GM23248 (cell line): ENCODE data around the gene RPS6KC1. TPM values are rescaled to one million over a fixed set of nuclear protein-coding genes. Genes with fewer than 3 reads are reported as not detected.

ENCODE experiments used
- DNase-seq: peaks from one replicate; pipeline ENCODE4 v3.0.0-alpha.2; 2015
- H2AFZ ChIP-seq: fragments of 200-600 bp; sonication (generic); 2 replicates; pipeline ENCODE4 v1.6.1; 2016; ENCODE audit warnings: antibody characterized with exemption
- H3F3A ChIP-seq: fragments of 200-600 bp; sonication (generic); 2 replicates; pipeline ENCODE4 v1.6.1; 2016; ENCODE audit warnings: mild to moderate bottlenecking, antibody characterized with exemption, mixed run types; ENCODE audit not compliant: insufficient read depth
- H3K27ac ChIP-seq: fragments of 200-600 bp; sonication (generic); 2 replicates; pipeline ENCODE4 v1.5.1; 2016; ENCODE audit warnings: mild to moderate bottlenecking
- H3K27me3 ChIP-seq: fragments of 200-600 bp; sonication (generic); replicated peaks from 2 replicates; pipeline ENCODE4 v1.6.1; 2016; ENCODE audit warnings: mild to moderate bottlenecking; ENCODE audit not compliant: insufficient read depth
- H3K36me3 ChIP-seq: fragments of 200-600 bp; sonication (generic); 2 replicates; pipeline ENCODE4 v1.6.1; 2016; ENCODE audit warnings: low read depth, mild to moderate bottlenecking
- H3K4me1 ChIP-seq: fragments of 200-600 bp; sonication (generic); 2 replicates; pipeline ENCODE4 v1.6.1; 2016; ENCODE audit warnings: mild to moderate bottlenecking; ENCODE audit not compliant: insufficient read depth
- H3K4me2 ChIP-seq: fragments of 200-600 bp; sonication (generic); one replicate; pipeline ENCODE4 v1.6.1; 2016; ENCODE audit warnings: mild to moderate bottlenecking; ENCODE audit not compliant: unreplicated experiment
- H3K4me3 ChIP-seq: fragments of 200-600 bp; sonication (generic); 2 replicates; pipeline ENCODE4 v1.5.1; 2016; ENCODE audit warnings: mild to moderate bottlenecking
- H3K79me2 ChIP-seq: fragments of 200-600 bp; sonication (generic); 2 replicates; pipeline ENCODE4 v1.6.1; 2016; ENCODE audit warnings: mild to moderate bottlenecking; ENCODE audit not compliant: insufficient read depth
- H3K9ac ChIP-seq: fragments of 200-600 bp; sonication (generic); 2 replicates; pipeline ENCODE4 v1.6.1; 2016; ENCODE audit warnings: mild to moderate bottlenecking
- H3K9me2 ChIP-seq: fragments of 200-600 bp; sonication (generic); 2 replicates; pipeline ENCODE4 v1.6.1; 2016; ENCODE audit warnings: mixed run types, mild to moderate bottlenecking, moderate library complexity; ENCODE audit not compliant: insufficient read depth
- H3K9me3 ChIP-seq: fragments of 200-600 bp; sonication (generic); one replicate; pipeline ENCODE4 v1.6.1; 2017; ENCODE audit warnings: low read depth
- H4K20me1 ChIP-seq: fragments of 200-600 bp; sonication (generic); 2 replicates; pipeline ENCODE4 v1.6.0; 2016; ENCODE audit not compliant: insufficient read depth
- EZH2 ChIP-seq: fragments of 200-600 bp; sonication (generic); IDR thresholded peaks from 2 replicates; pipeline ENCODE4 v1.6.1; 2018; ENCODE audit warnings: antibody characterized with exemption, mild to moderate bottlenecking; ENCODE audit not compliant: insufficient read depth, poor library complexity, severe bottlenecking
- EZH2phosphoT487 ChIP-seq: fragments of 200-600 bp; sonication (generic); IDR thresholded peaks from 2 replicates; pipeline ENCODE4 v1.6.1; 2018; ENCODE audit warnings: antibody characterized with exemption, moderate library complexity, mild to moderate bottlenecking, low read depth; ENCODE audit not compliant: insufficient read depth
- WGBS, 2 experiments: methylation state at CpG; one replicate each; pipeline ENCODE4 v1.1.6; 2015 to 2017; ENCODE audit warnings: low lambda C conversion rate in 2 of 2, low coverage in 1 of 2; ENCODE audit errors: missing lambda C conversion rate in 2 of 2; 5-methylcytosine and 5-hydroxymethylcytosine counted together
- in situ Hi-C: fragments of 300-500 bp; cut with MboI; formaldehyde crosslinking; loops from 2 replicates; pipeline ENCODE4 v1.15.0; 2020
- polyA plus RNA-seq: library from polyadenylated mRNA; unstranded; fragments of >200 nt; fragmentation: Nextera tagmentation; extraction: Ambion mirVana; gene quantifications from 2 replicates; pipeline ENCODE4 v1.2.1, GENCODE V29; 2016
- total RNA-seq: library from RNA; depleted of rRNA; stranded (reverse); fragments of >200 nt; shearing (Covaris generic); gene quantifications from 2 replicates; pipeline ENCODE4 v1.2.3, GENCODE V29; 2014; rRNA removed

RPS6KC1 gene
- total RNA-seq (16.4 and 27.2 TPM in 2 replicates), polyA plus RNA-seq (16.8 and 18.9 TPM in 2 replicates)

GRCh38 chr1:213051127-213051880 lies at the start of gene RPS6KC1:
TSS of gene RPS6KC1 (plus strand) at chr1:213051241. CDS start at chr1:213051405, 164 bp downstream.
- in situ Hi-C loops: no loop called here

GRCh38 chr1:213003256-213003655 lies 47.8 kb upstream of the RPS6KC1 start:
- no peak overlapping the region for H2AFZ ChIP-seq
- no peak overlapping the region for H3K4me3 ChIP-seq
- no peaks in the 10 kb centered on the region for H3K9me3 ChIP-seq
- H3K27ac ChIP-seq: no peak overlapping the region
- peaks cover 53% of the 10 kb centered on the region for H3K36me3 ChIP-seq
- H3K9me2 ChIP-seq: no peaks in the 10 kb centered on the region
- 80 to 87% methylated on average over 3 of the region's 3 CpGs for WGBS, 2 experiments
- in situ Hi-C loops: no loop called here
- no peaks in the 10 kb centered on the region; the same call in 1 of the 2 replicates for H3F3A ChIP-seq
- no peak for TF ChIP-seq EZH2phosphoT487
- no peak overlapping the region for H3K4me2 ChIP-seq
- H4K20me1 ChIP-seq: no peaks in the 10 kb centered on the region
- 0 out of 2 replicates have a peak, but pooled peaks cover under 1% of the 10 kb centered on the region for H3K79me2 ChIP-seq
- DNase-seq: no peak
- H3K4me1 ChIP-seq: no peaks in the 10 kb centered on the region
- no peak overlapping the region for H3K9ac ChIP-seq
- no peaks in the 10 kb centered on the region for H3K27me3 ChIP-seq

More at GRCh38 chr1:213051127-213051880, at the start of gene RPS6KC1:
- Histone ChIP-seq H2AFZ (peak within 1 kb of the TSS; percentile 97), H3K9me2 (no peaks in the 10 kb centered on the region), H3K79me2 (peaks cover 47% of the 10 kb centered on the region), H4K20me1 (no peaks in the 10 kb centered on the region), H3K4me1 (peaks cover 12% of the 10 kb centered on the region), H3K27ac (peak within 1 kb of the TSS; percentile 85), H3F3A (peaks cover 12% of the 10 kb centered on the region), H3K9me3 (no peaks in the 10 kb centered on the region), H3K36me3 (no peaks in the 10 kb centered on the region), H3K4me3 (peak within 1 kb of the TSS; percentile 97), H3K4me2 (peak within 1 kb of the TSS; percentile 96), H3K9ac (peak within 1 kb of the TSS; percentile 88), H3K27me3 (no peaks in the 10 kb centered on the region)
- DNase-seq: peak; percentile 96
- TF ChIP-seq EZH2phosphoT487 (no peak), EZH2 (no peak)
- 0 to 2% methylated on average over 32 to 42 of the region's 42 CpGs for WGBS, 2 experiments

GRCh38 chr1:213008564-213008963 lies 42.5 kb upstream of the RPS6KC1 start:
- Histone ChIP-seq H2AFZ (no peak overlapping the region), H3F3A (no peaks in the 10 kb centered on the region), H3K9ac (no peak overlapping the region), H3K4me2 (no peak overlapping the region), H3K4me1 (peaks cover 2% of the 10 kb centered on the region; the same call in 1 of the 2 replicates), H3K9me2 (no peaks in the 10 kb centered on the region), H4K20me1 (no peaks in the 10 kb centered on the region), H3K9me3 (no peaks in the 10 kb centered on the region), H3K79me2 (peaks cover 54% of the 10 kb centered on the region), H3K27ac (no peak overlapping the region), H3K4me3 (no peak overlapping the region), H3K27me3 (no peaks in the 10 kb centered on the region), H3K36me3 (peaks cover 40% of the 10 kb centered on the region)
- TF ChIP-seq EZH2 (no peak), EZH2phosphoT487 (no peak)
- 65 to 80% methylated on average over 2 of the region's 2 CpGs for WGBS, 2 experiments
- in situ Hi-C loops: no loop called here
- DNase-seq: no peak

GRCh38 chr1:213014642-213015041 lies 36.4 kb upstream of the RPS6KC1 start:
- no peaks in the 10 kb centered on the region for H3K27me3 ChIP-seq
- TF ChIP-seq EZH2phosphoT487 (no peak), EZH2 (no peak)
- peak overlapping the region; percentile 92 for H3K4me3 ChIP-seq
- 25 to 26% methylated on average over 7 of the region's 7 CpGs for WGBS, 2 experiments
- peaks cover 6% of the 10 kb centered on the region; the same call in 1 of the 2 replicates for H3K36me3 ChIP-seq
- H2AFZ ChIP-seq: peak overlapping the region; percentile 96
- no peaks in the 10 kb centered on the region for H3K9me2 ChIP-seq
- peak overlapping the region; percentile 93 for H3K4me2 ChIP-seq
- H3K79me2 ChIP-seq: peaks cover 55% of the 10 kb centered on the region
- DNase-seq: peak; percentile 66
- no peaks in the 10 kb centered on the region for H3F3A ChIP-seq
- in situ Hi-C loops: no loop called here
- peak overlapping the region; percentile 86 for H3K9ac ChIP-seq
- peak overlapping the region; percentile 83 for H3K27ac ChIP-seq
- no peaks in the 10 kb centered on the region for H4K20me1 ChIP-seq
- no peaks in the 10 kb centered on the region for H3K9me3 ChIP-seq
- peaks cover 12% of the 10 kb centered on the region for H3K4me1 ChIP-seq
